Left cardiac atrium (tissue), 4 donors: ENCODE measurements around the gene PODXL. TPM values are rescaled to one million over a fixed set of nuclear protein-coding genes. Genes with fewer than 3 reads are reported as not detected.

ENCODE experiments used
- ATAC-seq, 2 donors: fragments of 200-7000 bp; cut with Tn5 transposase; one replicate each; pipeline ENCODE4 v1.9.1; 2020; ENCODE audit warnings: mild to moderate bottlenecking in 2 of 2, moderate library complexity in 2 of 2
- DNase-seq: peaks from one replicate; pipeline ENCODE4 v3.0.0-alpha.2; 2020
- intact Hi-C, 2 donors: fragments of 100-400 bp; cut with DNase I; formaldehyde crosslinking; loops; one replicate each; pipeline versions ENCODE4 v1.14.1 to v1.15.1; 2022 to 2023
- total RNA-seq, 2 donors: library from RNA; stranded (reverse); fragmentation: NEBNext Ultra II Directional; extraction: Animal tissue kit (Norgen Biotek cat#: 25700); gene quantifications; one replicate each; pipeline ENCODE4 v1.2.1, GENCODE V29; 2021
- donor health status: DM: no; HTN: yes; CAD: no.
- donor health status: DM: no; HTN: yes; CAD: no; lungs with severe emphysema.
- donor health status: DM: yes; HTN: yes; CAD: no.
- donor health status: Dilated cardiomyopathy.

Gene PODXL
- total RNA-seq, 2 donors from 2014 or later: 45.0 to 90.7 TPM

GRCh38 chr7:131570401-131570800 lies 14.0 kb upstream of the PODXL start:
- ATAC-seq (no peak), DNase-seq (no peak)
- intact Hi-C loops: no loop called here

GRCh38 chr7:131568970-131569369 lies 12.5 kb upstream of the PODXL start:
- intact Hi-C loops: no loop called here
- ATAC-seq: no peak
- DNase-seq: no peak

GRCh38 chr7:131568510-131568909 lies 12.1 kb upstream of the PODXL start:
- intact Hi-C loops: no loop called here
- ATAC-seq (no peak), DNase-seq (no peak)

GRCh38 chr7:131564640-131565039 lies 8.2 kb upstream of the PODXL start:
- ATAC-seq (no peak), DNase-seq (no peak)
- intact Hi-C loops: no loop called here

DNA sequence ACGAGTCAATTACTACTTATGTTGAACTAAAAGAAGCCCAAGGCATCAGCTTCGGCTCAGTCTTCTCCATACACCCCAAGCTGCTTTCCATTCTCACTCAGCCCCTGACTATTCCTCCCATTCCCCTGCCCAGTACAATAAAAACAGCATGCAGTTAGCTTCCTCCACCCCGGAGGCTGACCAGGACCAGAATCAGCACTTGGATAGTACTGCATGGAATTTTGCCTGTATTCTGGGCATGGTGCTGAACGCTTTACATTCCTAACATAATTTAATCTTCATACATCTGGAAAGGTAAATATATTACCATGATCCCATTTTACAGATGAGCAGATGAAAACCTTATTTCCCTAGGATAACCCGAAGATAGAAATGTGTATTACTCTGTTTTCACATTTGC lies 7.5 kb upstream of the PODXL start:
- no peak for DNase-seq
- no peak for ATAC-seq
- intact Hi-C loops: no loop called here

- no peak for DNase-seq
- no peak for ATAC-seq
- intact Hi-C loops: no loop called here
Measured at GRCh38 chr7:131562941-131563340, 6.5 kb upstream of the PODXL start.

- ATAC-seq: no peak
- no peak for DNase-seq
- intact Hi-C loops: no loop called here
Measured at GRCh38 chr7:131560061-131560460, 3.6 kb upstream of the PODXL start.

DNA sequence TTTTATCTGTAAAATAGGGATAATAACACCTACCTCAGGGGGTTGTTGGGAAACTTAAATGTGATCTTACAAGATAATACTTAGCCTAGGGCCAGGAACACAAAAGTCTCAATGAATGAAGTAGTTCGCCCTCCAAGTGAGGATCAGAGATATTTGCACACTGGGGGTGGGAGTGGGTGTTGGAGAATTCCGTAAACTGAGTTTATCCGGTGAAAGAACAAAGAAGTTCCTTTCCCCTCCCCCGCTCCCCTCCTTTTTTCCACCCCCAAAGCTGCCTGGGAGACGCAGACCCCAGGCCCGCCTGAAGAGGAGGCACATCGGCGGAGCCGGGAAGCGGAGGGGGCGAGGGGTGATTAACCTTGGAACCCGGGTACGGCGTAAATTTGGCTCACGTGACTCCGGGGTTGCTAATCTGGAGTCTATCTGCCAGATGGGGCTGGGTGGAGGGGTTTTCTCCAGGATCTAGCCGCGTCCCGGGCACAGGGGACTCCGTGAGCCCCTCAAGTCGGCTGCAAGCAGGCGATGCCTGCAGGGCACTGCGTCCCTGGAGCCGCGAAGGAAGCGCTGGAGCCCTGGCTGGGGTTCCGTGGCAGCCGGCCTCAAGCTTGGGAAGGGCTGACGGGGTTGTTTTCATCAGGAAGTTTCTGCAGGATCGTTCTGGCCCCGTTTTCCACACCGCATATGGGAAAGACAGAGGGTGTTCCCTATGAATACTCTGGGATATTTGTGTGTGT lies 1.4 kb upstream of the PODXL start:
- ATAC-seq: peak in 1 of 2 donors; percentile 12
- intact Hi-C loops: loop anchor here in 1 of 2 donors (10.0 kb wide), 1 partner anchor 77 kb away; no protein-coding TSS in a partner anchor
- DNase-seq: peak; percentile 75

DNA sequence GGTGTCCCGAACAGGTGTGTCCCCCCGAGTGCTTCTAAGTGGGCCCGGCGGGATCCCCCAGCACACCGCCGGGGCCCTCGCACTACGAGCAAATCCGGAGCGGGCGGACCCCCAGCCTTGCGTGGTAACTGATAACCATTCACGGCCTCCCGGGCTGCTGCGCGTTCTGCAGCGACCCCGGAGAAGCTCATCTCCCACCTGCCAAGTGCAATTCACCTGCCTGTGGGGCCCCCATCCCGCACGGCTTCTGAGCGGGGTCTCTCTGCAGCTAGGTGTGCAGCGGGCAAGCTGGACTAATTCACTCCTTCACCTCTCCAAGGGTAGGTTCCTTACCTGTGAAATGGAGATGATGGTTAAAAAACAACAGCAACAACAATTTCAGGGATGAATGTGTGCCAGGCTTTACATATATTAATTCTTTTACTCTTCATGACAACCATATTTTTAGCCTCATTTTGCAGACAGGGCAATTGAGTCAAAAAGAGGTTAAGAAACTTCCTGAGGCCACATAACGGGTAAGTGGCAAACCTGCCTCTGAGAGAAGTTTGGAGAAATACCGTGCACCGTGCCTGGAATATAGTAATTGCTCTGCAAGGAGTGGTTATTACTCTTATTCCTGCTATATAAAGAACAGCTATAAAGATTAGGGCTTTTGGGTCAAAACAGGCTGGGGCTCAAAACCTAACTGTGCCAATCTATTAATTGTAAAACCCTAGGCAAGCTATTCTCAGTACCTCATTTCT lies 652 bp upstream of the PODXL start:
- DNase-seq (no peak), ATAC-seq (no peak)
- intact Hi-C loops: loop anchor here in 1 of 2 donors (10.0 kb wide), 1 partner anchor 78 kb away; no protein-coding TSS in a partner anchor

GRCh38 chr7:131555552-131556052 lies 826 bp downstream of the PODXL start:
- DNase-seq (no peak), ATAC-seq (peak in 1 of 2 donors; percentile 0)
- intact Hi-C loops: loop anchor here in 1 of 2 donors (10.0 kb wide), 1 partner anchor 79 kb away; no protein-coding TSS in a partner anchor

DNA sequence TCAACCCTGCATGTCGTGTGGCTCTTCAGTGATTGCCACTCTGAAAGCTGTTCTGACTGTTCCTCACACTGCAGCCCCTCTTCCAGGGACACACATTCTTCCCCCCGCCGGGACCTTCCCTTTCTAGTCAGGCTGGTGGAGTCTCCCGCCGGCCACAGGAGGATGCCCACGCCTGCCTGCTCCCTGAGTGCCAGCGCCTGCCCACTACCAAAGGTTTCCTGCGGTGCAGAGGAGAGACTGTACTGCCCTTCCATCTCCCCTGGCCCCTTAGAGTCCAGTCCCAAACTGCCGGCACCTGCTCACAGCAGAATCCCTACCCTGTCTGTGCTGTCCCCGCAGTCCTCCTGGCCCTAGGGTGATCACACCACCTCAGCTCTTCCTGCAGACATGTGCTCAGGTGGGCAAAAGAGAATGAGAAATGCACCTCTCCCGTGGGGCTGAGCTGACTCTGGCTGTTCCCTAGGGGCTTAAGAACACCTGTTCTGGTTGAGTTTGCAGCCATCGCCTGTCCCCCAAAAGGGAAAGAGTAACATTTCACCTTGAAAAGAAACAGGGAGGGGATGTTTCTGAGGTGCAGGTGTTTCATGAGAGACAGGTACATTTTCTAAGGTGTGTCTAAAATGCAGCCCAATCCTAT lies 1.4 kb downstream of the PODXL start:
- intact Hi-C loops: loop anchor here (5.0 to 10.0 kb wide), 2 partner anchors 43 to 80 kb away; no protein-coding TSS in a partner anchor
- ATAC-seq (no peak), DNase-seq (no peak)

DNA sequence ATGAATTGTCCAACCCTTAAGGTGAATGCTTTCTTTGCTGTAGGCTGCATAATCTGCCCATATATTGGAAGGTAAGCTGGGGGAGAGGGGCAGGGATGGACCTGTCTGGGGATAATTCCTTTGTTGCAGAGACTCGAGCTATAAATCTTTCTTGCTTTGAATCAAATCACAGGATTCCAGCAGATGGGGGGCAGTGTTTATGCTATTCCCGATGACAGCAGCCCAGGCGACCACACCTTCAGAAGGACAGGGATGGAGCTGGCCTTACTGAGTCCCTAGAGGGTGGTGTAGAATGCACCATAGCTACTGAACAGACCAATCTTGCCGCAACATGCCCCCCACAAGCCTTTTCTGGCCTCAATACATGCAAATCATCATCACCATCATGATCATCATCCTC lies 2.5 kb downstream of the PODXL start:
- intact Hi-C loops: loop anchor here (5.0 to 10.0 kb wide), 2 partner anchors 42 to 81 kb away; no protein-coding TSS in a partner anchor
- no peak for DNase-seq
- no peak for ATAC-seq

- no peak for ATAC-seq
- DNase-seq: no peak
- intact Hi-C loops: loop anchor here (5.0 to 10.0 kb wide), 2 partner anchors 40 to 83 kb away; no protein-coding TSS in a partner anchor
Measured at GRCh38 chr7:131552053-131552452, 4.4 kb downstream of the PODXL start.

GRCh38 chr7:131550846-131551245 lies 5.6 kb downstream of the PODXL start:
- no peak for DNase-seq

GRCh38 chr7:131548371-131548770 lies 8.1 kb downstream of the PODXL start:
- ATAC-seq: no peak
- no peak for DNase-seq
- intact Hi-C loops: loop anchor here in 1 of 2 donors (10.0 kb wide), 1 partner anchor 106 kb away; no protein-coding TSS in a partner anchor

More at GRCh38 chr7:131550846-131551245, 5.6 kb downstream of the PODXL start:
- ATAC-seq: no peak
- intact Hi-C loops: loop anchor here (5.0 to 10.0 kb wide), 2 partner anchors 39 to 84 kb away; no protein-coding TSS in a partner anchor

DNA sequence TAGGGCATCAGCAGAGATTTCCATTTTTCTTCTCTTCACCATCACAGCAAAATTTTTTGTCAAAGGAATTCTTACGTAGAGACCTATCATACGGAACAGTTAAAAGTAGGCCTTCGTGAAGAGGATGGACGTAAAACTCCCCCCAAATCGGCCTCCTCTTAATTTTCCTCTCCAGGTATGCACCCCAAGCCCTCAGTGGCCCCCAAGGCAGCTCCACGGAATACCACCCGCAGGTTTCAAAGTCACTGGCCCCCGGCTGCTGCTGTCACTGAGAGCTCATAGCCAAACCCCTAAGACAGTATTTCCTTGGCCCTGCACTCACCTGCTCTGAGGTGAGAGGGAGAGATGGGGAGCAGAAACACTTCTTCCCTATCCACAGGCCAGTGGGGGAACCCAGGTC lies 8.8 kb downstream of the PODXL start:
- ATAC-seq: no peak
- intact Hi-C loops: loop anchor here in 1 of 2 donors (10.0 kb wide), 1 partner anchor 107 kb away; no protein-coding TSS in a partner anchor
- no peak for DNase-seq

- no peak for DNase-seq
- no peak for ATAC-seq
- intact Hi-C loops: loop anchor here in 1 of 2 donors (10.0 kb wide), 1 partner anchor 108 kb away; no protein-coding TSS in a partner anchor
Measured at GRCh38 chr7:131546583-131547141, 9.8 kb downstream of the PODXL start.

GRCh38 chr7:131546126-131546525 lies 10.3 kb downstream of the PODXL start:
- ATAC-seq (peak in 1 of 2 donors; percentile 50), DNase-seq (no peak)
- intact Hi-C loops: loop anchor here in 1 of 2 donors (10.0 kb wide), 1 partner anchor 109 kb away; no protein-coding TSS in a partner anchor
